DMS153 treated with DMSO at 0.1 percent for 48 hours (cell line): ENCODE results near the gene GSTCD.
"Not testable (repeated sequence)": the region's sequence is repeated elsewhere in the genome, so short reads cannot be mapped to it uniquely, and the experiment has no call there.

Experiments
- DNase-seq: peaks from one replicate; lab custom pipeline; 2025; ENCODE audit not compliant: unreplicated experiment; lab: John Stamatoyannopoulos, UW

Gene GSTCD

DNA sequence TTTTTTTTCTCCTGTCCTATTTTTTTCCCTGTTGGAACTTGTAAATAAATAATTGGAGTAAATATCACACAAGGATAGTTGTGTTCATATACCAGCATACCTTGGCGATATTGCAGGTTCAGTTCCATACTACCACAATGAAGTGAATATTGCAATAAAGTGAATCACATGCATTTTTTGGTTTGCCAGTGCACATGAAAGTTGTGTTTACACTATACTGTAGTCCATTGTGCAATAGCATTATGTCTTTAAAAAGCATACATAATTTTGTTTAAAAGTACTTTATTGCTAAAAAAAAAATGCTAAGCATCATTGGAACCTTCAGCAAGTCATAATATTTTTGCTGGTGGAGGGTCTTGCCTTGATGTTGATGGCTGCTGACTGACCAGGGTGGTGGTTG, 88.6 kb downstream of the GSTCD start:
- no peak for DNase-seq

DNA sequence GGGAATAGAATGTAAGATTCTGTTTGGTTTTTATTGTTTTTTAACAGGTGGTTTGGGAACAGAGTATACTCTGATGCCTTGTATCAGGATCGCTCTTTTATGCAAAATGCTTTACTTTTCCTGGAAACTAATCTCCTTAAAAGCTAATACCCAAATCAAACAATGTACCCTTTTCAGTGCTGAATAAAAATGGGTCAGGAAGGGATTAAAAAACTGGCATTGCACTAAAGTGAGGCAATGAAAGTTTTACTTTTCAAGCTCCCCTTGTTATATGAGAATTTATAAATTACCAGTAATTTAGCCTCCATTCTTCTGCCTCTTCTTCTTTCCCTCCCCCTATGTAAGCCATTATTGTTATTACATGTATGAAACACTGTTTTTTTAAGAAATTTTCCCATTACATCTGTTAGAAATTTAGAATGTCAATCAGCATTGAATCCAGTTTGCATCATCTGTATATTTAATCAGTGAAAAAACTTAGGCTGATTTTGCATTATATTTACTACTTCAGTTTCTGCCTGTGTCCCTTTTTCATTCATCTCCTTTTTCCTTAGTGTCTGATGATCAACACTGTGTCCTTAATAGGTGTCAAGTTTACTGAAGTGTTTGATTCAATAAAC, 97.0 kb downstream of the GSTCD start:
- DNase-seq, result no peak

GRCh38 chr4:105807496-105807895, 98.9 kb downstream of the GSTCD start:
- no peak for DNase-seq

DNA sequence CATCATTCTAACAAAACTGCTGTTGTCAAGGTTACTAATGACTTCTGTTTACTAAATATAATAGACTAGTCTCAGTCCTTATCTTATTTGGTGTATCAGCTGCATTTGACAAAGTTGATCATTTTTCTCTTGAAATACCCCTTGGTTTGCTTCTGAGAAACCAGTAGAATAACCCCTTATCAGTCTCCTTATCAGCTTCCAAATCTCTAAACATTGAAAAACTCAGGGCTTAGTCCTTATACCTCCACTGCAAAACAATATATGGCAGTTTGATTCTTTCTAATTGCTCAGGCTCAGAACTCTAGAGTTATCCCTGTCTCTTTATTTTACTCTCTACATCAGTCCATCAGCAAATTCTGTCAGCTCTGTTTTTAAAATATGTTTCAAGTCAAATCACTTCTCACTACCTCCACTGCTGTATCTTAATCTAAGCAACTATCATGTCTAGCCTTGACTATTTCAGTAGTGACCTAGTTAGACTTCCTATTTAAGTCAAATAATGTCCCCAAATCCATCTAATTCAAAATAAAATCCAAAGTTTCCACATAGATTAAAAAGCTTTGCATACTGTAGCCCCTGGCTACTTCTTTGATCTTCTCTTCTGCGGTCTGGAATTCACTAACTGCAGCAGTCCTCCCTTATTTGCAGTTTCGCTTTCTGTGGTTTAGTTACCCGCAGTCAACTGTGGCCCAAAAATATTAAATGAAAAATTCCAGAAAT, 99.6 kb downstream of the GSTCD start:
- no peak for DNase-seq

GRCh38 chr4:105808750-105809041, 100.1 kb downstream of the GSTCD start:
- no peak for DNase-seq

DNA sequence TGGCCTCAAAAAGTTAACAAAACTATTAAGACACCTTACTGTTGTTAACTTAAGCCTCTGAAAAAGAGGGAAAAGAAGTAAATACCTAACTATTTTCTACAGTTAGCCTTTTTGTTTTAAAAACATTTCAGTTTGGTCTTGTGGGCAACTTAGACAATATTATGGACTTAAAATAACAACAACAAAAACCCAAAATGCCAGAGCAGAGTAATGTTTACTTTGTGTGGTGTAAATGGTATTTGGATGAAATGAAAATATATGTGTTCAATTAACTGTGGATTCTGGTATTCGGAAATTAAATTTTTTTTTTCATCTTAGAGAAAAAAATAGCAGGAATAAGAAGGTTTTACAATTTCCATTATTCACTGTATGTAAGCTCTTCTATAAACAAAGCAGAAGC, 107.1 kb downstream of the GSTCD start:
- DNase-seq, result no peak

DNA sequence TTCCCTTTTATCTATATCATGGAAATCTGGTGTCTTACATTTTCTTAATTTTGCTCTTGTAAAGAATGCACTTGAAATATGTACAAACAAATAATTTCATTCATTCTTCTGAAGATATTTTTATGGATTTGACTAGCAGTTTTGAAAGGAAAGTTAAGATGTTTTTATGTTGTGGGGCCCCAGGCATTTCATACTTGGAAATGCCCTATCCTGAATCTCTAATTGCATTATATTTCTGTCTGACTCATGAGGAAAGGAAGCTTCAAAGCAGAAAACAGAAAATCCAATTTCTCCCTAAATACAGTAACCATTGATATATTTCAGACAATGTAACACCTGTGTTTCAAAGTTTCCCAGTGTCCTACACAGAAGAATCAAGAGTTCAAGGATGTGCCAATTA, 113.5 kb downstream of the GSTCD start:
- no peak for DNase-seq

DNA sequence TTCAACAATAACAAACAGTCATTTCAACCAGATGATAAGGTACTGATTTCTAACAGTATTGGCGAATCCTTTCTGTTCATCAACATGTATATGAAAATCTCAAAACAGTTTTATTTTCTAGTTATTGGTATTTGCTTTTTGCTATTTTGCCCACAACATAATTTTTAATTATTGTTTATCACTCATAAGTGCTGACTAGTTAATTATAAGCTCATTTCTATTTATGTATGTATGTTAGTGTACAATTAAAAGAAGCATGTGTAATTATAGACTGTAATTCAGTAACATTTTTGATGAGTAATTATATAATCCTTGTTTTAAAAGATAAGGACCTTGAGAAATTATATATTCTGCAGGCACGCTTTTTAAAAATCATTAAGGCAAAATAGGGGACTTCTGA, 119.5 kb downstream of the GSTCD start:
- no peak for DNase-seq

DNA sequence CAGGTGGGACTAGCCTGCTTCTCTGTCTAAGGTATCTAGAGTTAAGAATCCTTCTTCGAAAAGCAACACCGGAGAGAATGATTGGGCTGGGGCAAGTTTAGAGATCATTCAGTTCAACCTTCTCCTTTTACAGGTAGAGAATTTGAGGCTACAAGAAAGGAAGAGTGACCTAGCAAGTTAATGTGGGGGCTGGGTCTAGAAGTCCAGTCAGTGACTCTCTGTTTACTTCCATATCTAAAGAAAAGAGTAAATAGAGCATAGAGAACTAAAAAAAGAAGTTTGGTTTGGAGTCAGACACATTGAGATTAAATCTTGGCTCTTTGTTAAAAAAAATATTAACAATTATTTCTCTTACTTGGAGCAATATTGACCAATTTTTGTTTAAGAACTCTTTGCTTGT, 122.6 kb downstream of the GSTCD start:
- no peak for DNase-seq

DNA sequence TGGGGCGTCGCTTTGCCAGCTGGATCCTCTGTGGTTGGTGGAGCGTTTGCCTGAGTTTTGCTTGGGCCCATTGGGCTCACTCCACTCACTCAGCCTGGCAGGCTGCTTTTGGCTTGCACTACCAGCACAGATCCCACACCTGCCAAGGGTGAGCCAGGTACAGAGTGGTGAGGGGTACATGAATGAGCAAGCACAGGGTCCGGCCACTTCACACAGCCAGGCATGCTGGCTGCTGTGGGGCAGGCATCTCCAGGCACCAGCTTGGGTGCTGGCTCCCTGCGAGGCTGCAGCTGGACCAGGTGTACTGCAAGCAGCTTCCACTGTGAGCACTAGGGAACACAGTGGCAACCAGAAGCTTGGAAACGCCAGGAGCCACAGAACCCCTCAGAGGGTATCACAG, 126.6 kb downstream of the GSTCD start:
- no peak for DNase-seq

GRCh38 chr4:105836537-105836936, 128.0 kb downstream of the GSTCD start:
- DNase-seq, result no peak

GRCh38 chr4:105837037-105837436, 128.5 kb downstream of the GSTCD start:
- DNase-seq, result no peak

GRCh38 chr4:105838082-105838481, 129.5 kb downstream of the GSTCD start:
- no peak for DNase-seq

DNA sequence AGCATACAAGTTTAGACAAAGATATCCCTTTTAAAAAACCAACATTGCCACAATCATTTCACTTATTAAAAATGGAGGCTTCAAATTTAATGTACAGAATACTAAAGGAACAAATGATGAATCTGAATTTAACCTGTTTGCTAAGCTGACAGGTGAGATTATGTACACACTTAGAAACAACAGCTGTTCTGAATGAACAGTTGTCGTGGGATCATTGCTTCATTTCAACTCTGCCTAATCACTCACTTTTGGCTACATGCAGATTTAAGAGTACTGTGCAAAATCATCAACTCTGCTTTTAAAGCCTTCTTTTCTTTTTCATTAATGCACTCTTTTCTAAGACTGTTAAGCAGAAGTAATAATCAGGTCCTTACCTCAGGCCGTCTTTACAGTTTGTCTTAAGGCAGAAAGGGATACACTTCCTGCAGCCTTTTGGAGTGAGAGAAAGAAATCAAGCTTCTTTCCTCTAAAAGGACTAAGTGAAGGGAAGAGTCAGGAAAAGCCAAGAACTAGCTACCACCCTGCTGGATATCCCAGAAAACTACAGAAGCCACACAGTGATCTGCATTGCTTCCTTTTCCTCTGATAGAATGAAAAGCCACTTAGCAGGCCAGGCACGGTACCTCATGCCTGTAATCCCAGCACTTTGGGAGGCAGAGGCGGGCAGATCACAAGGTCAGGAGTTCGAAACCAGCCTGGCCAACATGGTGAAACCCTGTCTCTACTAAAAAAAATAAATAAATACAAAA, 132.0 kb downstream of the GSTCD start:
- DNase-seq, result peak; percentile 16

DNA sequence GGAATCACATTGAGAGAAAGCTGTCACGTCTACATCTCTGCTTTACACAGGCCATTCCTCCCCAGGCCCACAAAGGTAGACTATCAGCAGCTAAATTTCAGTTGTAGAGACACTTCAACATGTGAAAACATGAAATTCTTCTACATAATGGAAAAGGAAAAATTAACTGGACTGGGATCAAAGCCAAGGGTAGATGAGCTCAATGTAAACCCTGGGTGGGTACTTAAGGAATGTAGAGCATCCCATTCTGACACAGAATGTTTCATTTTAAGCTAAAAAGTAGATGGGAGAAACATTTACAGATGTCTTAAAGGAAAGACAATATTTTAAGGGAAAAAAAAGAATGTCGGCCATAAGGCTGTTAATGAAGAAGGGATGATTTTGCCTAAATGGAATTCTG, 135.4 kb downstream of the GSTCD start:
- DNase-seq, result no peak

GRCh38 chr4:105845559-105845958, 137.0 kb downstream of the GSTCD start:
- no peak for DNase-seq

GRCh38 chr4:105848359-105848758, 139.8 kb downstream of the GSTCD start:
- DNase-seq, result not testable (repeated sequence)

DNA sequence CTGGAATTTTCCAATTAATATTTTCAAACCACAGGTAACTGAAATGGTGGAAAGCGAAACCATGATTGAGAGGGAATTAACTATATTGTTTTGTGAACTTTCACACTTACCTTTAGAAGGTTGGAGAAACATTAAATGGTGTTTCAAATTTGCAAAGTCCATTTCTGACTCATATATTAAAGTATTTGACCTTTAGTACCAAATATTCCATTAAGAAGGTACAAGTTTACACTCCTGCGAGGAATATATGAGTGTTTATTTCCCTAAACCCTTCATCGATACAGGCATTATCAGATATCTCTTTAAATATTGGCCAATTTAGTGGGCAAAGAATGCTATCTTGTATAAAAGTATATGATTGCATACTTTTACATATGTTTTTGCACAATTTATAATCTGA, 142.6 kb downstream of the GSTCD start:
- DNase-seq, result no peak

DNA sequence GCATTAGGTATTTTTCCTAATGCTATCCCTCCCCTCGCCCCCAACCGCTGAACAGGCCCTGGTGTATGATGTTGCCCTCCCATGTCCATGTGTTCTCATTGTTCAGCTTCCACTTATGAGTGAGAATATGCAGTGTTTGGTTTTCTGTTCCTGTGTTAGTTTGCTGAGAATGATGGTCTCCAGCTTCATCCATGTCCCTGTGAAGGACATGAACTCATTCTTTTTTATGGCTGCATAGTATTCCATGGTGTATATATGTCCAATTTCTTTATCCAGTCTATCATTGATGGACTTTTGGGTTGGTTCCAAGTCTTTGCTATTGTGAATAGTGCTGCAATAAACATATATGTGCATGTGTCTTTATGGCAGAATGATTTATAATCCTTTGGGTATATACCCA, 143.6 kb downstream of the GSTCD start:
- not testable (repeated sequence) for DNase-seq

- DNase-seq, result no peak
Observed at GRCh38 chr4:105858466-105859040, 150.0 kb downstream of the GSTCD start.

- DNase-seq, result no peak
Observed at GRCh38 chr4:105859233-105859632, 150.6 kb downstream of the GSTCD start.

GRCh38 chr4:105870963-105871362, 162.4 kb downstream of the GSTCD start:
- DNase-seq, result no peak
